GM12892 (cell line): Measurements from ENCODE around the gene HIGD2A.

ENCODE experiments used
- POLR2A ChIP-seq: IDR thresholded peaks from 2 replicates; pipeline ENCODE4 v1.6.1; 2011; ENCODE audit warnings: low read depth, low read length, control low read depth
- POLR2AphosphoS5 ChIP-seq: IDR thresholded peaks from 2 replicates; pipeline ENCODE4 v1.6.1; 2011; ENCODE audit warnings: low read depth, low read length, control low read depth
- TAF1 ChIP-seq: IDR thresholded peaks from 2 replicates; pipeline ENCODE4 v1.6.1; 2011; ENCODE audit warnings: low read depth, mild to moderate bottlenecking, control low read depth, low read length, borderline replicate concordance

- TF ChIP-seq POLR2AphosphoS5 (no peak), TAF1 (no peak), POLR2A (no peak)
Observed at GRCh38 chr5:176420086-176420485, 31.5 kb downstream of the HIGD2A start.
